Measurements from ENCODE around the gene ZNF883.
A peak's percentile ranks its signal among the peaks of the same experiment; 100 is the strongest.
"Not testable (repeated sequence)": the region's sequence is repeated elsewhere in the genome, so short reads cannot be mapped to it uniquely, and the experiment has no call there.

The ZNF883 gene

DNA sequence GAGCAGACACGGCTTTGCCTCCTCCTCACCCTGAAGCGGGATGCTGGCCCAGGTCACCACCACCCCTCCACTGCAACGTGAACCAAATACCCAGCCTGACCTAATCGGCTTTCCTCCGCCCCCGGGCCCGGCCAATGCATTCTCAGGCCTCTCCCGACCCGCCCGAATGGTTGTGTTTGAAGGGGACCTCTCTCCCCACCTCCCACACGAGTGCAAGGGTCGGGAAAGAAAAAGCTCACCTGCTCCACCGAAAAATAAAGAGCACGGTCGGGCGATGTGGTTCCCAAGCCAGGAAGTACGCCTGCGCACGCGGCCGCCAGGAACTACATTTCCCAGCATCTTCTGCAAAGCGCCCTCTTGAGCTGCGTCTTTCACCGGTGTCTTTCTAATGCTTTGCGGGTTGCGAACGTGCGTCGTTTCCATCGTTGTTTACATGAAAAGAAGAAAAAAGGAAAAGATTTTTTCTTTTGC lies at the start of gene ZNF883:
TSS of gene ZNF883 (minus strand) at position 282 of the 471 bp plus-strand sequence.
- TF ChIP-seq, protein P1, sequence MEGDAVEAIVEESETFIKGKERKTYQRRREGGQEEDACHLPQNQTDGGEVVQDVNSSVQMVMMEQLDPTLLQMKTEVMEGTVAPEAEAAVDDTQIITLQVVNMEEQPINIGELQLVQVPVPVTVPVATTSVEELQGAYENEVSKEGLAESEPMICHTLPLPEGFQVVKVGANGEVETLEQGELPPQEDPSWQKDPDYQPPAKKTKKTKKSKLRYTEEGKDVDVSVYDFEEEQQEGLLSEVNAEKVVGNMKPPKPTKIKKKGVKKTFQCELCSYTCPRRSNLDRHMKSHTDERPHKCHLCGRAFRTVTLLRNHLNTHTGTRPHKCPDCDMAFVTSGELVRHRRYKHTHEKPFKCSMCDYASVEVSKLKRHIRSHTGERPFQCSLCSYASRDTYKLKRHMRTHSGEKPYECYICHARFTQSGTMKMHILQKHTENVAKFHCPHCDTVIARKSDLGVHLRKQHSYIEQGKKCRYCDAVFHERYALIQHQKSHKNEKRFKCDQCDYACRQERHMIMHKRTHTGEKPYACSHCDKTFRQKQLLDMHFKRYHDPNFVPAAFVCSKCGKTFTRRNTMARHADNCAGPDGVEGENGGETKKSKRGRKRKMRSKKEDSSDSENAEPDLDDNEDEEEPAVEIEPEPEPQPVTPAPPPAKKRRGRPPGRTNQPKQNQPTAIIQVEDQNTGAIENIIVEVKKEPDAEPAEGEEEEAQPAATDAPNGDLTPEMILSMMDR (IDR thresholded peaks at IDR 0.05; ENCODE audit: low read depth, low read length): no peak
- TF ChIP-seq MYC (IDR thresholded peaks at IDR 0.05; ENCODE audit: low read depth, low read length): no peak
- TF ChIP-seq, protein P2, sequence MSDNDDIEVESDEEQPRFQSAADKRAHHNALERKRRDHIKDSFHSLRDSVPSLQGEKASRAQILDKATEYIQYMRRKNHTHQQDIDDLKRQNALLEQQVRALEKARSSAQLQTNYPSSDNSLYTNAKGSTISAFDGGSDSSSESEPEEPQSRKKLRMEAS (IDR thresholded peaks at IDR 0.05; ENCODE audit: low read depth, low read length): no peak
- no peak for TF ChIP-seq POLR2A (IDR thresholded peaks at IDR 0.05; ENCODE audit: extremely low read depth, insufficient read length)
- DNase-seq (ENCODE audit: low read depth): no peak
- H3K4me3 ChIP-seq (ENCODE audit: low read depth, low read length): no peak within 1 kb of the TSS

DNA sequence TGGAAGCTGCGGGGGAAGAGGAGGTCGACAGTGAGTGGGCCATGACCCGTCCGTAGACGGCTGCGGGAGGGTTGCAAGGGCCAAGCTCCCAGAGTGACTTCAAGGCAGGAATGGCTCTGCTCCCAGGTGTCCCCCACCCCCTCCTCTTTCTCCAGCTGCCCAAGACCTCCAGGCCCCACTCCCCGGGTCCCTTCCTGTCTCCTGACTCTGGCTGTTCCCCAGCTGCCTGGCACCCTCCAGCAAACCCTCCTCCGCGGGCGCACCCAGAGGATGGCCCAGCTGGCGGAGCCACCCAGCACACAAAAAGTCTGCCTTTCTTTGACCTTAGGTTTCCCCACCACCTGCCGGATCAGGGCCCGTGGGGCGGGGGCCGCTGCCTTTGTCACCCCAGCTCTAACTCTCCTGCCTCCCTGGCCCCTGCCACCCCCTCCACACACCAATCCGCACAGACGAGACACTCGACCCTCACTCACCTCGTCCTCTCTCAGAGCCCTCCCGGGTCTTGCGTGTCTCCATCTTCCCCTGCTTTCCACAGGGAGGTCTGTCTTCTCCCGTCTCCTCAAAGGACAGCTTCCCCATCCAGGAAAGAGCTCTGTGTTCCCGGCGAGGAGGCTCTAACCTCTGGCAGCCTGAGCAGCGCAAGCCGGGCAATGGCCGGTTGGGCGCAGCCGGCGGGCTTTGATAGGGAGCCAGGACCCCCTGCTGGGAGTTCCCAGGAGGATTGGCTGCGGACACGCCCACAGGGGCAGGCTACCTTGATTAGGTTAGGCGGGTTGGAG lies 49.3 kb upstream of the ZNF883 start:
- not testable (repeated sequence) for H3K4me3 ChIP-seq (ENCODE audit: low read depth, low read length)
- peak; percentile 5 for DNase-seq (ENCODE audit: low read depth)

DNA sequence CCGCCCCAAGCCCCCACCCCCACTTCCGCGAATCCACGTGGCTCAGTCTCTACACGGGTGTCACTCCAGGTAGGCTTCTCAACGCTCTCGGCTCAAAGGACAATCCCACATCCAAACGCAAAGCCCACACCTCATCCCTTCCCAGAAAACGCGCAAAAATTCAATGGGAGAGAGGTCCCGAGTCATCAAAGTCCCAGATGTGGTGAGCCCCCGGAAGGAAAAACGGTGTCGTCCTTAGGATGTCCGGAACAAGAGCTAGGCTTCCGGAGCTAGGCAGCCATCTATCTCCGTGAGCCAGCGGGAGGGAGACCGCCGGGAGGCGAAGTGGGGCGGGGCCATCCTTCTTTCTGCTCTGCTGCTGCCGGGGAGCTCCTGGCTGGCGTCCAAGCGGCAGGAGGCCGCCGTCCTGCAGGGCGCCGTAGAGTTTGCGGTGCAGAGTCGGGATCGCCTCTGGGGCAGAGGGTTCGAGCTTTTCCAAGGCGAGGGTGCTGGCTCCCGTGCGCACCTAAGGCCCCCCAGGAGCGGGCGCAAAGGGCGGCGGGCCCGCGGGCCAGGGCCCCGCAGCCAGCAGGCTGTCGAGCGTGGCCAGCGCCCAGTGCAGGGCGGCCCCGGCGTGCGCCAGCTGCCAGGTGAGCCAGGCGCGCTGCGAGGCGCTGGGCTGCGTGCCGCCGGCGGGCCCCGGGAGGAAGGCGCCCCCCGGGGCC lies 47.7 kb upstream of the ZNF883 start:
- not testable (repeated sequence) for H3K4me3 ChIP-seq (ENCODE audit: low read depth, low read length); DNase-seq (ENCODE audit: low read depth)

DNA sequence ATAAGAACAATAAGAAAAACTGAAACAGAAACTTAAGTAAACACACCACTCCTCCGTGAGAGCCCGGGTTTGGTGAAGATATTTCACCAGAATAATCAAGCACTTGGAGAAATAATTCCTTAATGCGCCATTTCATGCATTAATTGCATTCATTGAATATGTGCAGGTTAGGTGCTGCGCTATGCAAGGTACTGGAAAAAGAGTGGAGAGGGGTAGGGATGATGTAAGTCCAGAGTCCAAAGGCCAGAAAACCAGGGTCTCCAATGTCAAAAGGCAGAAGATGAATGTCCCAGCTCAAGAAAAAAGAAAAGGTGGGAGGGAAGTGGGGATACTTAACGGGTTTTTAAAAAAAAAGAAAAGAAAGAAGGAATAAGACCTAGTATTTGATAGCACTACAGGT lies 45.2 kb upstream of the ZNF883 start:
- no peak for DNase-seq (ENCODE audit: low read depth)
- TF ChIP-seq POLR2A (IDR thresholded peaks at IDR 0.05; ENCODE audit: extremely low read depth, insufficient read length): no peak
- no peak for TF ChIP-seq MYC (IDR thresholded peaks at IDR 0.05; ENCODE audit: low read depth, low read length)
- TF ChIP-seq, protein P2 (IDR thresholded peaks at IDR 0.05; ENCODE audit: low read depth, low read length): no peak
- TF ChIP-seq, protein P1 (IDR thresholded peaks at IDR 0.05; ENCODE audit: low read depth, low read length): no peak
- H3K4me3 ChIP-seq (ENCODE audit: low read depth, low read length): no peak overlapping the region

DNA sequence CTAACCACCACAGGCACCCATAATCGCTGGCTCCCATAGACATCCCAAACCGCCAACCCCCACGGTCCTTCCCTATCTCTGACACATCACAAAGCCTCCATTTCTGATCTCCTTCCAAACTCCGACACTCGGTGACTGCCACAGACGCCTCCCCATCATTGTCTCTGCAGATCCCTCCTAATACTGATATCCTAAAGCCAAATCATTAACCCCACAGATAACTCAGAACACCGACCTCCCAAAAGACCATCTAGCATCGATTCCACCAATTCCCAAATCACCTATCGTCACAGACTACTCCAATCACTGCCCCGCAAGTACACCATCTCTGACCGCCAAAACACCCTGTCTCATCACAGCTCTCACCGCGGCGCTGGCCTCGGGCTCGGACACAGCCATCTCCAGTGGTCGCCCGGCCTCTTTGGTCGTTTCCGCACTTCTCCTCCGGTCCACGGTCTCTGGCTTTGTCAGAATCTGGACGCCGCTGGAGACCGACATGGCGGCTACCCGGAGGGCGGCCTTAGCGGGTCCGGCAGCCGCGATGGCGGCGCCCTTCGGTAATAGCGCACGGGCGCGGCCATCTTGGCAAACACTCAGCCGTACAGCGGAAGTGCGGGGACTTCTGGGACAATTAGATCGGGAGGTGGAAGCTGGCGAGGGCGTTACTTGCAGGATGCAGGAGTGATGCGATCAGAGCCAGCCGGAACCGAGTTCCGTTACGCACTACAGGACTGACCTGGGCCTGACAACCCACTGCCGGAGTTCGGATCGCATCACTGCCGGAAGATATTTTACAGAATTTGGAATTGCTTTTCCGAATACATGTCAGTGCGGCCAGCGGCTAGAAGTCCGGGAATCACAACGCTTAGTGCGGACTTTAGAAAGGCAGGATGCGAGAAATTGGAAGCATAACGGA lies 44.5 kb upstream of the ZNF883 start, which contains the start of gene ZFP37:
TSS of gene ZFP37 (minus strand) at position 534 of the 916 bp plus-strand sequence. CDS start at position 498, 36 bp downstream.
- TF ChIP-seq, protein P1 (IDR thresholded peaks at IDR 0.05; ENCODE audit: low read depth, low read length): no peak
- TF ChIP-seq, protein P2 (IDR thresholded peaks at IDR 0.05; ENCODE audit: low read depth, low read length): no peak
- DNase-seq (ENCODE audit: low read depth): no peak

DNA sequence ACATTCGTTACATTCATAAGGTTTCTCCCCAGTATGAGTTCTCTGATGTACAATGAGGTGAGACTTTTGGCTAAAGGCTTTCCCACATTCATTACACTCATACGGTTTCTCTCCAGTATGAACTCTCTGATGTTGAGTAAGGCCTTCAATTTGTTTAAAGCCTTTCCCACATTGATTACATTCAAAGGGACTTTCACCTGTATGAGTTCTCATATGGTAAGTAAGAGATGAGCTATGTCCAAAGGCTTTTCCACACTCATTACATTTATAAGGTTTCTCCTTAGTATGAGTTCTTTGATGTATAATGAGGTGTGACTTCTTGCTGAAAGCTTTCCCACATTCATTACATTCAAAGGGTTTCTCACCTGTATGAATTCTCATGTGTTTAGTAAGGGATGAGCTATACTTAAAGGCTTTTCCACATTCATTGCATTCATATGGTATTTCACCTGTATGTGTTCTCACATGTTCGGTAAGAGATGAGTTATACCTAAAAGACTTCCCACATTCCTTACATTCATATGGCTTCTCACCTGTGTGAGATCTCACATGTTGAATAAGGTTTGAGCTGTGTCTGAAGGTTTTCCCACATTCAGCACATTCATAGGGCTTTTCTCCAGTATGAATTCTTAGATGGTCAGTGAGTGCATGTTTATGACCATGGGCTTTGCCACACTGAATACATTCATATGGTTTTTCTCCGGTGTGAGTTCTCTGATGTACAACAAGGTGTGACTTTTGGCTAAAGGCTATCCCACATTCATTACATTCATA lies 31.1 kb upstream of the ZNF883 start:
- peak; percentile 1 for DNase-seq (ENCODE audit: low read depth)
- TF ChIP-seq POLR2A (IDR thresholded peaks at IDR 0.05; ENCODE audit: extremely low read depth, insufficient read length): no peak
- TF ChIP-seq, protein P1 (IDR thresholded peaks at IDR 0.05; ENCODE audit: low read depth, low read length): no peak
- TF ChIP-seq MYC (IDR thresholded peaks at IDR 0.05; ENCODE audit: low read depth, low read length): no peak
- TF ChIP-seq, protein P2 (IDR thresholded peaks at IDR 0.05; ENCODE audit: low read depth, low read length): no peak
- no peak overlapping the region for H3K4me3 ChIP-seq (ENCODE audit: low read depth, low read length)

More for the DNA sequence above, 44.5 kb upstream of the ZNF883 start, which contains the start of gene ZFP37:
- no peak within 1 kb of the TSS for H3K4me3 ChIP-seq (ENCODE audit: low read depth, low read length)
